HG02981 (cell line): ENCODE measurements around the gene CARD8.
"Not testable (repeated sequence)": the region's sequence is repeated elsewhere in the genome, so short reads cannot be mapped to it uniquely, and the experiment has no call there.

Source experiments
- ATAC-seq: cut with Tn5 transposase; IDR thresholded peaks from one replicate; pipeline ENCODE4 v1.9.1; 2021; ENCODE audit warnings: mild to moderate bottlenecking, moderate library complexity; ENCODE audit not compliant: unreplicated experiment

CARD8 gene

GRCh38 chr19:48265326-48265725 is 9.6 kb upstream of the CARD8 start:
- not testable (repeated sequence) for ATAC-seq

- ATAC-seq = not testable (repeated sequence)
These were observed 4.6 kb upstream of the CARD8 start for GRCh38 chr19:48260359-48260714.

GRCh38 chr19:48258992-48259391 is 3.3 kb upstream of the CARD8 start:
- not testable (repeated sequence) for ATAC-seq

- ATAC-seq = no peak
These were observed 2.6 kb upstream of the CARD8 start for GRCh38 chr19:48258350-48258749.

GRCh38 chr19:48254529-48254970 is 1.2 kb downstream of the CARD8 start:
- no peak for ATAC-seq

- no peak for ATAC-seq
These were observed 1.7 kb downstream of the CARD8 start for GRCh38 chr19:48253999-48254398.

- ATAC-seq = no peak
These were observed 3.1 kb downstream of the CARD8 start for GRCh38 chr19:48252609-48253008.

- ATAC-seq = no peak
These were observed 5.3 kb downstream of the CARD8 start for GRCh38 chr19:48250290-48251025.

- ATAC-seq = peak; percentile 66
These were observed 6.2 kb downstream of the CARD8 start for GRCh38 chr19:48249502-48250014.

GRCh38 chr19:48248081-48248833 is 7.5 kb downstream of the CARD8 start:
- ATAC-seq = no peak

- no peak for ATAC-seq
These were observed 8.5 kb downstream of the CARD8 start for GRCh38 chr19:48247212-48247611.

GRCh38 chr19:48246101-48246500 is 9.6 kb downstream of the CARD8 start:
- ATAC-seq = no peak

GRCh38 chr19:48244281-48244680 is 11.4 kb downstream of the CARD8 start:
- no peak for ATAC-seq

GRCh38 chr19:48241771-48242170 is 13.9 kb downstream of the CARD8 start:
- ATAC-seq = not testable (repeated sequence)

- ATAC-seq = no peak
These were observed 16.1 kb downstream of the CARD8 start for GRCh38 chr19:48239582-48240141.

- no peak for ATAC-seq
These were observed 16.6 kb downstream of the CARD8 start for GRCh38 chr19:48239120-48239519.

- no peak for ATAC-seq
These were observed 18.7 kb downstream of the CARD8 start for GRCh38 chr19:48237057-48237456.

- no peak for ATAC-seq
These were observed 25.1 kb downstream of the CARD8 start for GRCh38 chr19:48230555-48231129.

GRCh38 chr19:48221628-48222027 is 34.1 kb downstream of the CARD8 start:
- no peak for ATAC-seq

- not testable (repeated sequence) for ATAC-seq
These were observed 34.9 kb downstream of the CARD8 start for GRCh38 chr19:48220784-48221183.

GRCh38 chr19:48218997-48219396 is 36.7 kb downstream of the CARD8 start:
- no peak for ATAC-seq
